Gastroesophageal sphincter (tissue), 4 donors: Measurements from ENCODE around the gene BMP8B. TPM values are rescaled to one million over a fixed set of nuclear protein-coding genes. Genes with fewer than 3 reads are reported as not detected.
A peak's percentile ranks its signal among the peaks of the same experiment; 100 is the strongest.
"Not testable (repeated sequence)": the region's sequence is repeated elsewhere in the genome, so short reads cannot be mapped to it uniquely, and the experiment has no call there.

Experiments used
- ATAC-seq: fragments of 150-250 bp; one replicate; pipeline ENCODE4 v1.9.1; 2016; ENCODE audit warnings: mild to moderate bottlenecking, moderate library complexity
- H3K27ac ChIP-seq, 4 donors: fragments of 200-600 bp; sonication (generic) in 3 of 4; 1 replicate in 3 of 4; 2 replicates in 1 of 4; pipeline ENCODE4 v1.5.1; 2016 to 2019
- H3K27me3 ChIP-seq: fragments of 200-600 bp; sonication (generic); one replicate; pipeline ENCODE4 v1.5.1; 2019
- H3K36me3 ChIP-seq, 2 donors: fragments of 200-600 bp; sonication (generic); one replicate each; pipeline ENCODE4 v1.5.1; 2019; ENCODE audit warnings: control low read depth in 1 of 2
- H3K4me1 ChIP-seq, 3 donors: fragments of 200-600 bp; sonication (generic); 1 replicate in 2 of 3; 2 replicates in 1 of 3; pipeline ENCODE4 v1.5.1; 2016 to 2019; ENCODE audit warnings: control low read depth in 2 of 3
- H3K4me3 ChIP-seq, 2 donors: fragments of 200-600 bp; sonication (generic); one replicate each; pipeline ENCODE4 v1.5.1; 2019; ENCODE audit warnings: mild to moderate bottlenecking in 1 of 2, moderate library complexity in 1 of 2
- H3K9me3 ChIP-seq, 3 donors: fragments of 200-600 bp; sonication (generic); one replicate each; pipeline ENCODE4 v1.5.1; 2017 to 2019; ENCODE audit warnings: control low read depth in 2 of 3
- CTCF ChIP-seq, 4 experiments: fragments of 200-600 bp in 2 of 4; fragments of 450-650 bp in 2 of 4; sonication (generic) in 1 of 4; IDR thresholded peaks; one replicate each; pipeline ENCODE4 v1.5.1; 2017 to 2019; ENCODE audit warnings: antibody characterized with exemption in 4 of 4, mild to moderate bottlenecking in 2 of 4, moderate library complexity in 2 of 4
- EP300 ChIP-seq: sonication (generic); formaldehyde crosslinking; IDR thresholded peaks from one replicate; pipeline ENCODE4 v1.6.1; 2017; ENCODE audit warnings: antibody characterized with exemption, mild to moderate bottlenecking
- POLR2A ChIP-seq, 2 donors: fragments of 450-650 bp; IDR thresholded peaks; one replicate each; pipeline ENCODE4 v1.6.1; 2017; ENCODE audit warnings: antibody characterized with exemption in 2 of 2, mild to moderate bottlenecking in 2 of 2, moderate library complexity in 1 of 2
- POLR2AphosphoS5 ChIP-seq: sonication (generic); formaldehyde crosslinking; IDR thresholded peaks from one replicate; pipeline ENCODE4 v1.6.1; 2017; ENCODE audit warnings: antibody characterized with exemption
- WGBS, 2 donors: methylation state at CpG; one replicate each; pipeline ENCODE4 v1.1.5; 2018; ENCODE audit warnings: low coverage in 1 of 2; 5-methylcytosine and 5-hydroxymethylcytosine counted together
- total RNA-seq, 4 donors: library from RNA; depleted of rRNA; stranded (reverse); fragments of >200 nt; gene quantifications; one replicate each; pipeline ENCODE4 v1.1.0, GENCODE V29; 2016

BMP8B gene
- total RNA-seq, 4 donors from 2014 or later, result 2.0 to 4.5 (median 2.2) TPM

- TF ChIP-seq EP300, result no peak
- TF ChIP-seq POLR2AphosphoS5, result peak; percentile 35
- TF ChIP-seq CTCF (IDR thresholded peaks at IDR 0.05), result peak; percentile 38 to 86 (median 72)
- no peak for TF ChIP-seq POLR2A (IDR thresholded peaks at IDR 0.05)
- H3K4me3 ChIP-seq, result no peak overlapping the region
- peak; percentile 73 for ATAC-seq
- H3K27ac ChIP-seq, result no peak overlapping the region
- H3K4me1 ChIP-seq, result peaks cover 0 to 5% (median 0%) of the 10 kb centered on the region in 3 donors
- H3K36me3 ChIP-seq, result no peaks in the 10 kb centered on the region
- H3K27me3 ChIP-seq, result peaks cover 3% of the 10 kb centered on the region
- no CpG with 5 or more reads among the region's 8 CpGs for WGBS, 2 donors
- H3K9me3 ChIP-seq, result no peaks in the 10 kb centered on the region
Observed at GRCh38 chr1:39799770-39800470, 11.3 kb upstream of the BMP8B start.

- peak; percentile 81 for ATAC-seq
- H3K36me3 ChIP-seq, H3K9me3 ChIP-seq, H3K4me1 ChIP-seq, H3K27me3 ChIP-seq: not testable (repeated sequence)
- Histone ChIP-seq H3K4me3 (peak overlapping the region in 1 of 2 donors; percentile 8), H3K27ac (peak overlapping the region in 2 of 4 donors; percentile 6 to 29)
- WGBS, 2 donors, result 68 to 72% methylated on average over 4 to 10 of the region's 26 CpGs
Observed at GRCh38 chr1:39798859-39799769, 10.4 kb upstream of the BMP8B start.

GRCh38 chr1:39795651-39796050, 7.0 kb upstream of the BMP8B start:
- 63% methylated on average over 1 of the region's 1 CpG; no CpG with 5 or more reads in 1 of the 2 donors for WGBS, 2 donors
- Histone ChIP-seq H3K27me3 (peaks cover 25% of the 10 kb centered on the region), H3K4me1 (peaks cover 0 to 5% (median 0%) of the 10 kb centered on the region in 3 donors), H3K4me3 (no peak overlapping the region), H3K27ac (no peak overlapping the region), H3K9me3 (no peaks in the 10 kb centered on the region), H3K36me3 (no peaks in the 10 kb centered on the region)
- TF ChIP-seq POLR2A (IDR thresholded peaks at IDR 0.05) (no peak), CTCF (IDR thresholded peaks at IDR 0.05) (no peak), EP300 (no peak), POLR2AphosphoS5 (no peak)
- ATAC-seq, result no peak

GRCh38 chr1:39791838-39792237, 3.2 kb upstream of the BMP8B start:
- H3K27me3 ChIP-seq, result peaks cover 57% of the 10 kb centered on the region
- no peaks in the 10 kb centered on the region for H3K36me3 ChIP-seq
- WGBS, 2 donors, result 90 to 100% methylated on average over 2 of the region's 2 CpGs
- no peaks in the 10 kb centered on the region for H3K9me3 ChIP-seq
- peaks cover 0 to 16% (median 3%) of the 10 kb centered on the region in 3 donors for H3K4me1 ChIP-seq
- TF ChIP-seq POLR2A (IDR thresholded peaks at IDR 0.05) (no peak), CTCF (IDR thresholded peaks at IDR 0.05) (no peak), EP300 (no peak), POLR2AphosphoS5 (no peak)
- no peak overlapping the region for H3K27ac ChIP-seq
- ATAC-seq, result no peak
- no peak overlapping the region for H3K4me3 ChIP-seq

GRCh38 chr1:39789571-39790110, 976 bp upstream of the BMP8B start:
- H3K4me1 ChIP-seq, result peaks cover 0 to 16% (median 3%) of the 10 kb centered on the region in 3 donors
- no peaks in the 10 kb centered on the region for H3K9me3 ChIP-seq
- 36 to 47% methylated on average over 5 to 9 of the region's 15 CpGs for WGBS, 2 donors
- TF ChIP-seq POLR2A (IDR thresholded peaks at IDR 0.05), result no peak
- no peak for TF ChIP-seq POLR2AphosphoS5
- TF ChIP-seq CTCF (IDR thresholded peaks at IDR 0.05), result no peak
- TF ChIP-seq EP300, result no peak
- H3K36me3 ChIP-seq, result no peaks in the 10 kb centered on the region
- H3K27me3 ChIP-seq, result peaks cover 69% of the 10 kb centered on the region
- no peak for ATAC-seq
- H3K4me3 ChIP-seq, result peak overlapping the region in 1 of 2 donors; percentile 64
- no peak overlapping the region for H3K27ac ChIP-seq
